ENCODE results near the gene BHLHE23. TPM values are rescaled to one million over a fixed set of nuclear protein-coding genes. Genes with fewer than 3 reads are reported as not detected.
"Not testable (repeated sequence)": the region's sequence is repeated elsewhere in the genome, so short reads cannot be mapped to it uniquely, and the experiment has no call there.

The BHLHE23 gene
- total RNA-seq, 1 experiment from 2014 or later, result not detected

DNA sequence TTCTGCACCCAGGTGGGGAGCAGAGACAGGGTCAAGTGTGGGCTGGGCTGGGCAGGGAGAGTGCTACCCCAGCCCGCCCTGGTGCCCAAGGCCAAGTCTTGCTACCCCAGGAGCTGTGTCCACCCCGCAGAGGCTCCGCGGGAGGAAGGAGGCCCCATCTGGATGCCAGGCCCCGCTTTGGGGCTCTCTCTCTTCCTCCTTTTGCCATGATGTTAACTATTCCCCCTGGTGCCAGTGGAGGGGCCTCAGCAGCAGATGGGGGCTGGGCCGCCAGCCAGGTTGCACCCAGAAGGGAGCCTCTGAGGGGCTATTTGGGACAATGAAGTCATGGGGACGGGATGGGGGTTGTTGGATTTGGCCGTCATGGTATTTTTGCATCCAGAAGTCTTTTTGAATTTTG lies 45.0 kb downstream of the BHLHE23 start:
- DNase-seq (ENCODE audit: low spot score), result no peak

DNA sequence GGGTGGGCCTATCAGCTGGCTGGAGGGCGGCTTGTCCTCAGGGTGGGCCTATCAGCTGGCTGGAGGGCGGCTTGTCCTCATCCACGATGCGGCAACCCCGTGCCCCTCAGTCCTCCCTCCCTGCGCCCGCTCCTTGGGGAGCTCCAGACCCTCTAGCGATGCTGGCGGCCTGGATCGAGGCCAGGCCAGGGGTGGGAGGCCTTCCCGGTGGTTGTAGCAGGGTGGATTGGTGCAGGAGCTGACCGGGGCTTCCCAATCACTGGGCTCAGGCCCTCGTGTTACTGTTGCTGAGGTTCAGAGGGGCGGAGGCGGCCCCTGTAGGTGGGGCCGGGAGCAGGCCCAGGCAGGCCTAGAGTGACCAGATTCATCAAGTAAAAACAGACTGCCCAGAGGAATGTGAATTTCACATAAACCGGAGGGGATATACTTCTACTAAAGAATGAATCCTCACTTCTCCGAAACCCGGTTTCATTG lies 45.4 kb downstream of the BHLHE23 start:
- DNase-seq (ENCODE audit: low spot score), result no peak

DNA sequence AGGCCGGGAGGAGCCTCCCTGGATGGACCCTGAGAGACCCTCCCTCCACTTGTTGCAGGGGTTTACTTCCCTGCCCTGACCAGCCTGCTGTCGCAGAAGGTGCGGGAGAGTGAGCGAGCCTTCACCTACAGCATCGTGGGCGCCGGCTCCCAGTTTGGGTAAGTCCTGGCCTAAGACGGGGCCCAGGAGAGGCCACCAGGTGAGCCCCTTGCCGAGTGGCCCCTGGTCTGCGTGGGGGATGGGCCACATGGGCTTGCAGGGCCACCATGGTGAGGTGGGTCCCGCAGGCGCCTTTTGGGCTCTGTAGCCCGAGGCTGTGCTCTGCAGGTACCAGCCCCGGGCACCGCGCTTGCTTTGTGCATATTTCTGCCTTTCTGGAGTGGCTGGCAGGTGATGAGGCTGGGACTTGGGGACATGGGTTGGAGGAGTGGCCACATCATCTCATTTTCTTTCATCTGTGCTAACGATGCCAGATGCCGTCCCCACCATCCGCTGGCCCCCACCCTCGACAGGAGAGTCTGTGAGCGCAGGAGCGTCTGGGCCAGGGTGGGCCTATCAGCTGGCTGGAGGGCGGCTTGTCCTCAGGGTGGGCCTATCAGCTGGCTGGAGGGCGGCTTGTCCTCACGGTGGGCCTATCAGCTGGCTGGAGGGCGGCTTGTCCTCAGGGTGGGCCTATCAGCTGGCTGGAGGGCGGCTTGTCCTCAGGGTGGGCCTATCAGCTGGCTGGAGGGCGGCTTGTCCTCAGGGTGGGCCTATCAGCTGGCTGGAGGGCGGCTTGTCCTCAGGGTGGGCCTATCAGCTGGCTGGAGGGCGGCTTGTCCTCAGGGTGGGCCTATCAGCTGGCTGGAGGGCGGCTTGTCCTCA lies 46.1 kb downstream of the BHLHE23 start:
- not testable (repeated sequence) for DNase-seq (ENCODE audit: low spot score)

DNA sequence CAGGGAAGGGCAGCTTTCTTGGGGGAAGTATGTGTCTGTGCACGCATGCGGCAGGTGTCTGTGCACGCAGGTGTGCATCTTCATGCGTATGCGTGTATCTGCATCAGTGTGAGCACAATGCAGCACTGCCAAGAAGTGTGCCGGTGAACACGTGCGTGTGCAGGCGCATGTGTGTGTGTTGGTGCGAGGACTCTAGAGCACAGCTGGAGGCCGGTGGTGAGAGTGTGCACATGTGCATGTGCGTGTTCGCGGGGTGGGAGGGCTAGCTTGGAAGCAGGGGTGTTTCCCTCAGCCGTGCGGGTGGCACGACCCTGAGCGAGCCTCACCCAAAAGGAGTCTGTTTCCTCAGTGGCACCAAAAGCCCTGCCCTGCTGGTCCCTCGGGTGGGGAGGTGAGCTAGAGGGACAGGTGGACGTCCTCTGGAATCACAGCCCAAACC lies 46.7 kb downstream of the BHLHE23 start:
- DNase-seq (ENCODE audit: low spot score), result no peak

DNA sequence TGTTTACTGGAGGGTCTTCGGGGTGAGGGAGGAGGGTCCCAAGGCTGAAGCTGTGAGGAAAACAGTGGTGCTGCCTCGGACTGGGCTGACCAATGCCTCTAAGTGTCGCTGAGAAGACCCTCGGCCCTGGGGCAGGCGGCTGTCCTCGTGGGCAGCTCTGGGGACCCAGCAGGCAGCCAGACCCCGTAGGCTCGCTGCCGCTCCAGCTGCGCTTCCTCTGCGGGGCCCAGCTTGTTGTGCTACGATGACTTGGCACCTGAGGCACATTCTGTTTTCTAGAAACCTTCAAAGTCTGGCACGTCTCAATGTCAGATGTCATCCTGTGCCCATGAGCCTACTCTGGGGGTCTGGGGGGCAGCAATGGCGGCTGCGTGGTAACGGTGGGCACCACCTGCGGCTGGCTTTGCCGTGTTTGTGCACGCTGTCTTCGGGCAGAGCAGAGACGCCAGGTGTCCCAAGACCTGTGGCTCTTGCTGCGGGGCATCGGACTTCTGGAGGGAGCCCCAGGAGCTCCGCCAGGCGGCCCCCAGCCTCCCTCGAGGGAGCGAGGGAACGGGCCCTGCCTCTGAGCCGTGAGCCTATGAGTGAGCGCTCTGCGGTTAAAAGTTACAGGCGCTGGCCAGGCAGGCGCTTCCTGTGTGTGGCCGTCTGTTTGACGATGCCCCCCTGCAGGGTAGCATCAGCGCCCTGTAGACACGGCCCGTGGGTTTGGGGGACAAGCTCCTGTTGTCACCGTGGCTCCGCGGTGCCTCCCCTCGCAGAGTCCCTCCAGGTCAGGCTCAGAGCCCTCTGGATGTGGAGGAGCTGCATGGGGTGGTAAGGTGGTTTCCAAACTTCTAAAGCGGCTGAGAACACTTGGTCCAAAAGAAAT lies 47.4 kb downstream of the BHLHE23 start:
- no peak for DNase-seq (ENCODE audit: low spot score)

DNA sequence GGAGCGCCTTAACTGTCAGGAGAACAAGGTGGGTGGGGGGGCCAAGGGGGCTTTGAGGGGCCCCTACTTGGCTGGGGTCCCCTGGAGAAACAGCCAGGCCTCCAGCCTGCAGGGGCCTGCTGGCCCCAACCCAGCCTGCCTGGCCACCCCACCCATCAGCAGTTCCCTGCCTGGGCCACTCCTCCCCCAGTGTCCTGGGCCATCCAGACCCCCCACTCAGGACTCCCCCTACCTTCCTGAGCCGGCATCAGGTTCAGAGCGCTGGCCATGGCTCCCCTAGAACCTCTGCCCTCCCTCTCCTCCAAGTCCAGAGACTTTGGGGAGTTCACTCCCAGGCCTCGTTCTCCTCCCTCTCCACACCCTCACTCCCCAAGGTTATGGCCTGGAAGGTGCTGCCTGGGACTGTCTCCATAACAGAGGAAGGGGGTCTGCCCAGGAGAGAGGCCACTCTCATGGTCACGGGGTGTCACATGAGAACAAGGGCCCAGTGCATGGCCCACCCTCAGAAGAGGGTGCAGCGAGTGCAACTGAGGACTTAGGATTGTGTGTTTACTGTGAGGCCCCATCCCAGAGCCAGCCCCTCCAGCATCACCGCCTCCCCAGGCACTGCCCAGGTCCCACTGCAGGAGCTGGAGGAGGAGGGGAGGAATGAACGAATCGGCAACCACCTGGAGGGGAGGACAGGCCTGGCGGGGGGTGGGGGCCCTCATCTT lies 48.2 kb downstream of the BHLHE23 start:
- DNase-seq (ENCODE audit: low spot score), result no peak

DNA sequence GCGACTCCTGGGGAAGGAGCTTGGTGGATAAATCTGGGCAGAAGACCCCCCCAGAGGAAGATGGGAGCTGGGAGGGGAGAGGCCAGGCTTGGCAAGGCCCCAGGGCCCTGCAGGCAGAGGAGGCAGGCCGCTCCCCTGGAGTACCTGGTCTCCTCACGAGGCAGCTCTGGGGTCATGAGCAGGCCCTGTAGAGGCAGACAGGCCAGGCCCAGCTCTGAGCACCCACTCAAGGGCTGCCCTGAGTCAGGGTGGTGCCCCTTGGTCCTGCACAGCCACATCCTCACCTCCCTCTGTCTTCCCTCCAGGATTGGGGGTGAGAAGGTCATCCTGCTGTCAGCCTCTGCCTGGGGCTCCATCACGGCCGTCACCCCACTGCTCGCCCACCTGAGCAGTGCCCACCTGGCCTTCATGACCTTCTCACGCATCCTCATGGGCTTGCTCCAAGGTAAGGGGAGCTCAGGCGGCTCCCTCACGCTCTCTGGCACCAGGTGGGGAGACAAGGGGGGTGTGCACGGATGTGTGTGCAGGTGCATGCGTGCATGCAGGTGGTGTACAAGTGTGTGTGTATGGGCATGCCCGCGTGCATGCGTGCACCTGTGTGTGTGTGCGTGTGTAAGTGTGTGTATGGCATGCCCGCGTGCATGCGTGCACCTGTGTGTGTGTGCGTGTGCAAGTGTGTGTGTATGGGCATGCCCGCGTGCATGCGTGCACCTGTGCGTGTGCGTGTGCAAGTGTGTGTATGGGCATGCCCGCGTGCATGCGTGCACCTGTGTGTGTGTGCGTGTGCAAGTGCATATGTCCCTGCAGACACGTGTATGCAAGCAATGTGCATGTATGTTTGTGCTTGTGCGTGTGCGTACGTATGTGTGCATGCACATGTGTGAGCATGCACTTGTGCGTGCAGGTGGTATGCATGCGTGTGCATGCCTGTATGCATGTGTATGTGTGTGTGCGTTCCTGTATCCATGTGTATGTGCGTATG lies 49.3 kb downstream of the BHLHE23 start:
- no peak for DNase-seq (ENCODE audit: low spot score)

DNA sequence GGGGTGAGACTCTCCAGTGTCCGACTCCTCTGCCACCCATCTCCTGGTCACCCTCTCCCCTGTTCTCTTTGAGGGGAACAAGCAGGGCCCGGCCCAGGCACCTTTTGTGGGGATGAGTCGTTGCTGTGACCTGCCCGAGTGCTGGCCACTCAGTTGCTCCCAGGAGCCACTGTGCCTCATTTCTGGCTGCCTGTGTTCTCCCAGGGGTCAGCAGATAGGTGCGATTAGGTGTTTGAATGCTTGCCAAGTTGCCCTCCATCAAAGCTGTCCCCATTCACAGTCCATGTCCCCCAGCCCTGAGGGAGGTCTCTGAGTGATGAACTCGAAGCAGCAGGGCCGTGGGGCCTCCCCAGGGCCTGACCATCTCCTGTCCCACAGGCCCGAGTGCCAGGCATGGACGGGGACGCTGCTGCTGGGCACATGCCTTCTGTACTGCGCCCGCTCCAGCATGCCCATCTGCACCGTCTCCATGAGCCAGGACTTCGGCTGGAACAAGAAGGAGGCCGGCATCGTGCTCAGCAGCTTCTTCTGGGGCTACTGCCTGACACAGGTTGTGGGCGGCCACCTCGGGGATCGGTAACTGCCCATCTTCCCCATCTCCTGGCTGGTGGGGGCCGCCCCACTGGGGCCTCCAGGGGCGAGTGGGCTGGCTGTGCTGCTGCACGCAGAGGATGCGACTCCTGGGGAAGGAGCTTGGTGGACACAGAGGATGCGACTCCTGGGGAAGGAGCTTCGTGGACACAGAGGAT lies 50.2 kb downstream of the BHLHE23 start:
- no peak for DNase-seq (ENCODE audit: low spot score)

Other genes starting within 250 kb of the BHLHE23 start
- gene MRGBP, start 210.5 kb downstream of the BHLHE23 start, total RNA-seq (2014; rRNA removed; shearing (Covaris generic)), result 88.8 and 98.8 TPM in 2 replicates
- 197 and 202 TPM in 2 replicates for gene OGFR, start 202.1 kb downstream of the BHLHE23 start, total RNA-seq (2014; rRNA removed; shearing (Covaris generic))
- gene COL9A3, start 189.9 kb downstream of the BHLHE23 start, total RNA-seq (2014; rRNA removed; shearing (Covaris generic)), result 57.4 and 59.7 TPM in 2 replicates
- 16.1 and 17.1 TPM in 2 replicates for gene TCFL5, start 145.1 kb downstream of the BHLHE23 start, total RNA-seq (2014; rRNA removed; shearing (Covaris generic))
- 72.0 and 78.5 TPM in 2 replicates for gene DIDO1, start 80.5 kb downstream of the BHLHE23 start, total RNA-seq (2014; rRNA removed; shearing (Covaris generic))
- 66.9 and 67.4 TPM in 2 replicates for gene GID8, start 68.8 kb downstream of the BHLHE23 start, total RNA-seq (2014; rRNA removed; shearing (Covaris generic))
- gene SLC17A9, start 54.3 kb downstream of the BHLHE23 start, total RNA-seq (2014; rRNA removed; shearing (Covaris generic)), result 119 and 127 TPM in 2 replicates
- 47.2 and 53.6 TPM in 2 replicates for gene YTHDF1, start 209.2 kb upstream of the BHLHE23 start, total RNA-seq (2014; rRNA removed; shearing (Covaris generic))
- 1.3 and 2.7 TPM in 2 replicates for gene BIRC7, start 228.9 kb upstream of the BHLHE23 start, total RNA-seq (2014; rRNA removed; shearing (Covaris generic))
- not detected in 2 replicates for gene NKAIN4, start 247.5 kb upstream of the BHLHE23 start, total RNA-seq (2014; rRNA removed; shearing (Covaris generic))